KMS-11 (cell line): ENCODE measurements around the gene BTBD3.

Experiments
- H2AFZ ChIP-seq: fragments of 200-600 bp; sonication (generic); 2 replicates; pipeline ENCODE4 v1.6.1; 2016; ENCODE audit warnings: antibody characterized with exemption, mixed run types, low read depth
- H3K27ac ChIP-seq: fragments of 200-600 bp; sonication (generic); 2 replicates; pipeline ENCODE4 v1.6.1; 2016; ENCODE audit warnings: mild to moderate bottlenecking, mixed run types
- H3K27me3 ChIP-seq: fragments of 200-600 bp; sonication (generic); 2 replicates; pipeline ENCODE4 v1.6.1; 2017; ENCODE audit warnings: mild to moderate bottlenecking, low read depth, mixed run types, moderate library complexity; ENCODE audit not compliant: insufficient read depth
- H3K36me3 ChIP-seq: fragments of 200-600 bp; sonication (generic); 2 replicates; pipeline ENCODE4 v1.6.1; 2017; ENCODE audit warnings: mild to moderate bottlenecking, mixed run types; ENCODE audit not compliant: insufficient read depth
- H3K4me1 ChIP-seq: fragments of 200-600 bp; sonication (generic); 2 replicates; pipeline ENCODE4 v1.6.1; 2016; ENCODE audit warnings: mild to moderate bottlenecking, low read depth, mixed run types; ENCODE audit not compliant: poor library complexity, severe bottlenecking
- H3K4me2 ChIP-seq: fragments of 200-600 bp; sonication (generic); 2 replicates; pipeline ENCODE4 v1.7.0; 2016; ENCODE audit warnings: mild to moderate bottlenecking, mixed run types
- H3K4me3 ChIP-seq: fragments of 200-600 bp; sonication (generic); IDR thresholded peaks from 2 replicates; pipeline ENCODE4 v1.6.1; 2017; ENCODE audit warnings: low read depth, low read length, mixed read lengths; ENCODE audit not compliant: insufficient read depth
- H3K79me2 ChIP-seq: fragments of 200-600 bp; sonication (generic); 2 replicates; pipeline ENCODE4 v1.6.1; 2016; ENCODE audit warnings: low read depth, mixed run types; ENCODE audit not compliant: insufficient read depth
- H3K9ac ChIP-seq: fragments of 200-600 bp; sonication (generic); 2 replicates; pipeline ENCODE4 v1.6.1; 2016; ENCODE audit warnings: mild to moderate bottlenecking, mixed run types
- H4K20me1 ChIP-seq: fragments of 200-600 bp; sonication (generic); 2 replicates; pipeline ENCODE4 v1.6.1; 2016; ENCODE audit warnings: mild to moderate bottlenecking, mixed run types; ENCODE audit not compliant: insufficient read depth
- TF ChIP-seq, protein P1 (sequence below): fragments of 200-600 bp; sonication (generic); conservative IDR thresholded peaks from 2 replicates; pipeline ENCODE4 v1.6.1; 2017; ENCODE audit warnings: low read depth, mild to moderate bottlenecking, antibody characterized with exemption, low read length, moderate library complexity, mixed read lengths

BTBD3 gene

DNA sequence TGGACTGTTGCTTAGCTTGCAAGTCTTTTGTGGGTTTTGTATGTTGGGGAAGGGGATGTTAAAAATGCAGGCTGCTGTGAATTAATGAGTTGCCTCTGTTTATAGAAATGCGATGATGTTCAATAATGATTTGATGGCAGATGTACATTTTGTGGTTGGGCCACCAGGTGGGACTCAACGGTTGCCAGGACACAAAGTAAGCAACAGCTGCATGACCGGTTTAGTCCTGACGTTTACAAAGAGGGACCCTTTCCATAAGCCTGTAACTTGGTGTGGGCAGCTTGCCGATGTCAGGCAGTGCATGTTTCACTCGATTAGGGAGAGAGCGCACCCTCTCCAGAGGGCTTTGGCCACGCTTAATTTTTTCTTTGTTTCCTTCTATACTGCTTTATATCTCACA is 1.3 kb downstream of the BTBD3 start:
- H4K20me1 ChIP-seq: no peaks in the 10 kb centered on the region
- peak overlapping the region; percentile 76 for H3K9ac ChIP-seq
- H3K4me1 ChIP-seq: peaks cover 40% of the 10 kb centered on the region
- H3K36me3 ChIP-seq: no peaks in the 10 kb centered on the region
- peak overlapping the region; percentile 93 for H3K4me2 ChIP-seq
- peaks cover 71% of the 10 kb centered on the region for H3K79me2 ChIP-seq
- TF ChIP-seq, protein P1, sequence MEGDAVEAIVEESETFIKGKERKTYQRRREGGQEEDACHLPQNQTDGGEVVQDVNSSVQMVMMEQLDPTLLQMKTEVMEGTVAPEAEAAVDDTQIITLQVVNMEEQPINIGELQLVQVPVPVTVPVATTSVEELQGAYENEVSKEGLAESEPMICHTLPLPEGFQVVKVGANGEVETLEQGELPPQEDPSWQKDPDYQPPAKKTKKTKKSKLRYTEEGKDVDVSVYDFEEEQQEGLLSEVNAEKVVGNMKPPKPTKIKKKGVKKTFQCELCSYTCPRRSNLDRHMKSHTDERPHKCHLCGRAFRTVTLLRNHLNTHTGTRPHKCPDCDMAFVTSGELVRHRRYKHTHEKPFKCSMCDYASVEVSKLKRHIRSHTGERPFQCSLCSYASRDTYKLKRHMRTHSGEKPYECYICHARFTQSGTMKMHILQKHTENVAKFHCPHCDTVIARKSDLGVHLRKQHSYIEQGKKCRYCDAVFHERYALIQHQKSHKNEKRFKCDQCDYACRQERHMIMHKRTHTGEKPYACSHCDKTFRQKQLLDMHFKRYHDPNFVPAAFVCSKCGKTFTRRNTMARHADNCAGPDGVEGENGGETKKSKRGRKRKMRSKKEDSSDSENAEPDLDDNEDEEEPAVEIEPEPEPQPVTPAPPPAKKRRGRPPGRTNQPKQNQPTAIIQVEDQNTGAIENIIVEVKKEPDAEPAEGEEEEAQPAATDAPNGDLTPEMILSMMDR: no peak
- H2AFZ ChIP-seq: no peak overlapping the region
- no peaks in the 10 kb centered on the region for H3K27me3 ChIP-seq
- no peak overlapping the region for H3K4me3 ChIP-seq
- H3K27ac ChIP-seq: peak overlapping the region; percentile 93

DNA sequence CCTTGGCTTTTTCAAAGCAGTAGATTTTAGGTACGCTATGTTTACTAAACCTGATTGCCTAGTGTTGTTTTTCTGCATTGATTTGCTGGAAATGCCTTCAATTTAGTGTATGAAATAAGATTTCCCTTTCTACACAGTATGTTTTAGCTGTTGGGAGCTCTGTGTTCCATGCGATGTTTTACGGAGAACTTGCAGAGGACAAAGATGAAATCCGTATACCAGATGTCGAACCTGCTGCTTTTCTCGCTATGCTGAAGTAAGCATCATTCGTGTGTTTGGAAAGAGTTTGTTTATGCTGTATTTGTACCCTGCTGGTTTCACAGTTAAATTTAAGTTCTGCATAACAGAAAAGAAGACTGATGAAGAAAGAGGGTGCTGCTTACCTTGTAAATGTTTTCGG is 1.9 kb downstream of the BTBD3 start:
- Histone ChIP-seq H4K20me1 (no peaks in the 10 kb centered on the region), H3K36me3 (no peaks in the 10 kb centered on the region), H3K4me1 (peaks cover 40% of the 10 kb centered on the region), H3K79me2 (peaks cover 68% of the 10 kb centered on the region), H3K9ac (peak overlapping the region; percentile 76), H3K27me3 (no peaks in the 10 kb centered on the region), H2AFZ (no peak overlapping the region), H3K4me3 (no peak overlapping the region), H3K27ac (peak overlapping the region; percentile 93), H3K4me2 (peak overlapping the region; percentile 93)
- TF ChIP-seq, protein P1: no peak

DNA sequence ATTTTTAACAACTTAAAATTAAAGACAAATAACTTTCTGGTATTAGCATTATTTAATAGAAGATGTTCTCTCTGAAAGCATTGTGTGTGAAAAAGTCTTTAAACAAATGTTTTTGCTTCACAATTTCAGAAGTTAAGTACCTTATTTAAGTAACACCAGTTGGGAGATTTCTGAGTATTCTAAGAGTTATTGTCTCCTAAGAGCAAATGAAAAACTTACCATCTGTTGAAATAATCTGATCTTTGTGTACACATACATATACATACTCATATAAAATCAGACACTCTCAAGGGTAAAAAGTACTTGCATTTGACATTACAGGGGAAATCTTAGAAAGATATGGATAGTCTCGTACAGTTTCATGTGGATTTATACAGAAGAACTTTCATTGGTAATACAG is 2.4 kb downstream of the BTBD3 start:
- Histone ChIP-seq H2AFZ (no peak overlapping the region), H3K4me1 (peaks cover 40% of the 10 kb centered on the region), H3K27ac (peak overlapping the region; percentile 93), H3K79me2 (peaks cover 63% of the 10 kb centered on the region), H3K36me3 (no peaks in the 10 kb centered on the region), H3K4me2 (peak overlapping the region; percentile 93), H3K27me3 (no peaks in the 10 kb centered on the region), H4K20me1 (no peaks in the 10 kb centered on the region), H3K4me3 (no peak overlapping the region), H3K9ac (peak overlapping the region; percentile 76; the same call in 1 of the 2 replicates)
- TF ChIP-seq, protein P1: no peak

DNA sequence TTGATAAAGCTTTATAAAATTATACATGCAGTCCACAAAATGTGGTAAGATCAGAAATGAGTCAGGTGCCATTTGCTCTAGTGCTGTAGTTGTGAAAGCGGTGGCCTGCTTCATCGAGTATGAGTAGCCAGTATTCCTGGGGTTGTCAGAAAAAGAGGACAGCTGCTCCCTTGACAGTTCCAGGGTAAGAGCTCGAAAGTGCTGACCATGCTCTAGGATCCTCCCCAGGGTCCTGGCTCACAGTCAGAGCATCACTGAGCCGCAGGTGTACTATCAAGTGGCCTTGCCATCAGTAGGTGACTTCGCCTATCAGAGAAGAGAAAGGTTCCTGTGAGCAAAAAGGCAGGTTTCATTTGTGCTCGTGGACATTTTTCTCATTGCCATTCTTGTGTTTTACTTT is 3.6 kb downstream of the BTBD3 start:
- H3K4me3 ChIP-seq: no peak overlapping the region
- no peak overlapping the region; the same call in 1 of the 2 replicates for H3K27ac ChIP-seq
- TF ChIP-seq, protein P1: no peak
- no peak overlapping the region for H3K9ac ChIP-seq
- H3K4me1 ChIP-seq: peaks cover 33% of the 10 kb centered on the region
- H3K79me2 ChIP-seq: peaks cover 63% of the 10 kb centered on the region
- H3K4me2 ChIP-seq: peak overlapping the region; percentile 93
- H2AFZ ChIP-seq: no peak overlapping the region
- H3K27me3 ChIP-seq: no peaks in the 10 kb centered on the region
- no peaks in the 10 kb centered on the region for H3K36me3 ChIP-seq
- no peaks in the 10 kb centered on the region for H4K20me1 ChIP-seq

DNA sequence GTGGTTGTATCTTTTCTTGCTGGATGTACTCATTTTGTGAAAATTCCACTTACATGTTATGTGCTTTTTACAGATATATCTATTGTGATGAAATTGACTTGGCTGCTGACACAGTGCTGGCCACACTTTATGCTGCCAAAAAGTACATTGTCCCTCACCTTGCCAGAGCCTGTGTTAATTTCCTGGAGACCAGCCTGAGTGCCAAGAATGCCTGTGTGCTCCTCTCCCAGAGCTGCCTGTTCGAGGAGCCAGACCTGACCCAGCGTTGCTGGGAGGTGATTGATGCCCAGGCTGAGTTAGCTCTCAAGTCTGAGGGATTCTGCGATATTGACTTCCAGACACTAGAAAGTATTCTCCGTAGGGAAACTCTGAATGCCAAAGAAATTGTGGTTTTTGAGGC is 4.9 kb downstream of the BTBD3 start:
- peaks cover 26% of the 10 kb centered on the region for H3K4me1 ChIP-seq
- no peak overlapping the region for H3K9ac ChIP-seq
- H3K4me3 ChIP-seq: no peak overlapping the region
- H3K4me2 ChIP-seq: no peak overlapping the region
- no peaks in the 10 kb centered on the region for H3K27me3 ChIP-seq
- H2AFZ ChIP-seq: no peak overlapping the region
- TF ChIP-seq, protein P1: no peak
- H3K36me3 ChIP-seq: no peaks in the 10 kb centered on the region
- H3K27ac ChIP-seq: no peak overlapping the region
- H3K79me2 ChIP-seq: peaks cover 55% of the 10 kb centered on the region
- H4K20me1 ChIP-seq: no peaks in the 10 kb centered on the region
